Coronary artery (tissue), 2 donors: ENCODE results near the gene WDFY2.

ENCODE experiments used
- DNase-seq: peaks from one replicate; pipeline ENCODE4 v3.0.0-alpha.2; 2017; ENCODE audit warnings: low spot score
- H3K27ac ChIP-seq, 2 donors: fragments of 200-600 bp; sonication (generic); one replicate each; pipeline ENCODE4 v1.5.1; 2016 to 2019
- H3K4me3 ChIP-seq: fragments of 200-600 bp; sonication (generic); 2 replicates; pipeline ENCODE4 v1.5.1; 2016; ENCODE audit warnings: mild to moderate bottlenecking, moderate library complexity
- CTCF ChIP-seq: fragments of 200-600 bp; sonication (generic); IDR thresholded peaks from one replicate; pipeline ENCODE4 v1.5.1; 2019; ENCODE audit warnings: antibody characterized with exemption

WDFY2 gene

GRCh38 chr13:51769455-51770127, 185.3 kb downstream of the WDFY2 start:
- H3K4me3 ChIP-seq: no peak overlapping the region
- peak overlapping the region; percentile 86 to 88 for H3K27ac ChIP-seq
- no peak for TF ChIP-seq CTCF
- peak; percentile 90 for DNase-seq

- Histone ChIP-seq H3K27ac (peak overlapping the region; percentile 86), H3K4me3 (no peak overlapping the region)
- DNase-seq: no peak
- no peak for TF ChIP-seq CTCF
Measured at GRCh38 chr13:51770160-51770559, 185.9 kb downstream of the WDFY2 start.

GRCh38 chr13:51770681-51771417, 186.6 kb downstream of the WDFY2 start:
- H3K27ac ChIP-seq: peak overlapping the region; percentile 86
- TF ChIP-seq CTCF: no peak

GRCh38 chr13:51771418-51772104, 187.3 kb downstream of the WDFY2 start:
- H3K27ac ChIP-seq: peak overlapping the region in 1 of 2 donors; percentile 86
- DNase-seq: no peak
- TF ChIP-seq CTCF: no peak
- H3K4me3 ChIP-seq: no peak overlapping the region

More at GRCh38 chr13:51770681-51771417, 186.6 kb downstream of the WDFY2 start:
- no peak overlapping the region for H3K4me3 ChIP-seq
- DNase-seq: no peak

GRCh38 chr13:51772105-51772455, 187.8 kb downstream of the WDFY2 start:
- Histone ChIP-seq H3K27ac (no peak overlapping the region), H3K4me3 (no peak overlapping the region)
- no peak for DNase-seq
- TF ChIP-seq CTCF: no peak

GRCh38 chr13:51772781-51773180, 188.5 kb downstream of the WDFY2 start:
- TF ChIP-seq CTCF: no peak
- H3K27ac ChIP-seq: no peak overlapping the region
- DNase-seq: no peak
- no peak overlapping the region for H3K4me3 ChIP-seq
